Gastrocnemius medialis (tissue), 4 donors: ENCODE measurements around the gene SLC44A1.

Source experiments
- POLR2A ChIP-seq, 2 donors: fragments of 450-650 bp; IDR thresholded peaks; one replicate each; pipeline ENCODE4 v1.6.1; 2017; ENCODE audit warnings: antibody characterized with exemption in 2 of 2, mild to moderate bottlenecking in 2 of 2, moderate library complexity in 2 of 2
- TF ChIP-seq, protein P1 (sequence below), 5 experiments: fragments of 450-650 bp in 3 of 5; fragments of 200-600 bp in 2 of 5; sonication (generic) in 2 of 5; IDR thresholded peaks in 4 of 5; conservative IDR thresholded peaks in 1 of 5; 1 replicate in 4 of 5; 2 replicates in 1 of 5; pipeline ENCODE4 v1.5.1; 2016 to 2019; ENCODE audit warnings: antibody characterized with exemption in 5 of 5, mild to moderate bottlenecking in 3 of 5, moderate library complexity in 3 of 5

DNA sequence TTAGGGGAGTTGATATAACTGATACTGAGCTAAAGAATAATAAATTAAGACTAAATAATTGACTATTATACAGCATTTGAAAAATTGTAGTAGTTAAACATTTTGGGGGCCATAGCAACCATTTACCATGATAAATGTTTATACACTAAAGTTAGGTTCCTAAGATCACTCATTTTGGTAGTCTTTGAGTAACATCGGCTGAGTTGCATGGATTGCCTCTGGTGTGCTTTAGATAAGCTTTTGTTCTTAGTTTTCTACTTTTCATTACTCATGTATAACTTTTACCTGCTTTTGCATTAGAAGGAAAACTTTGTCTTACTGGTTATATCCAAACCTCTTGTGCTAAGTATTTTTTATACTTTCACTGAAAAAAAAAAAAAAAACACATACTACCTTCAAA, 101.2 kb downstream of the SLC44A1 start:
- TF ChIP-seq, protein P1, sequence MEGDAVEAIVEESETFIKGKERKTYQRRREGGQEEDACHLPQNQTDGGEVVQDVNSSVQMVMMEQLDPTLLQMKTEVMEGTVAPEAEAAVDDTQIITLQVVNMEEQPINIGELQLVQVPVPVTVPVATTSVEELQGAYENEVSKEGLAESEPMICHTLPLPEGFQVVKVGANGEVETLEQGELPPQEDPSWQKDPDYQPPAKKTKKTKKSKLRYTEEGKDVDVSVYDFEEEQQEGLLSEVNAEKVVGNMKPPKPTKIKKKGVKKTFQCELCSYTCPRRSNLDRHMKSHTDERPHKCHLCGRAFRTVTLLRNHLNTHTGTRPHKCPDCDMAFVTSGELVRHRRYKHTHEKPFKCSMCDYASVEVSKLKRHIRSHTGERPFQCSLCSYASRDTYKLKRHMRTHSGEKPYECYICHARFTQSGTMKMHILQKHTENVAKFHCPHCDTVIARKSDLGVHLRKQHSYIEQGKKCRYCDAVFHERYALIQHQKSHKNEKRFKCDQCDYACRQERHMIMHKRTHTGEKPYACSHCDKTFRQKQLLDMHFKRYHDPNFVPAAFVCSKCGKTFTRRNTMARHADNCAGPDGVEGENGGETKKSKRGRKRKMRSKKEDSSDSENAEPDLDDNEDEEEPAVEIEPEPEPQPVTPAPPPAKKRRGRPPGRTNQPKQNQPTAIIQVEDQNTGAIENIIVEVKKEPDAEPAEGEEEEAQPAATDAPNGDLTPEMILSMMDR (IDR thresholded peaks at IDR 0.05 in 4 of 5, conservative IDR thresholded peaks at IDR 0.05 in 1 of 5), result no peak
- TF ChIP-seq POLR2A (IDR thresholded peaks at IDR 0.05), result no peak
